CD4-positive, alpha-beta memory T cell (primary cell): ENCODE results near the gene PPP1R18. TPM values are rescaled to one million over a fixed set of nuclear protein-coding genes. Genes with fewer than 3 reads are reported as not detected.
"Not testable (repeated sequence)": the region's sequence is repeated elsewhere in the genome, so short reads cannot be mapped to it uniquely, and the experiment has no call there.

Experiments
- CTCF ChIA-PET: fragments of 350-600 bp; sonication (Branson Sonifier 250); formaldehyde crosslinking; loops from one replicate; lab custom pipeline; 2021; ENCODE audit warnings: inconsistent platforms; ENCODE audit not compliant: partially characterized antibody; lab: Charles Lee
- POLR2A ChIA-PET: fragments of 350-600 bp; sonication (Branson Sonifier 250); formaldehyde crosslinking; loops from one replicate; lab custom pipeline; 2021; ENCODE audit not compliant: partially characterized antibody; lab: Charles Lee
- DNase-seq, 5 donors: peaks; one replicate each; pipeline versions ENCODE4 v3.0.0 to v3.0.0-alpha.2; 2020 to 2022; ENCODE audit warnings: mixed read lengths in 1 of 5
- H3K27ac ChIP-seq: one replicate; pipeline ENCODE4 v1.7.0; 2013; ENCODE audit warnings: low read depth, low read length
- H3K27me3 ChIP-seq: 2 replicates; pipeline ENCODE4 v1.7.0; 2013; ENCODE audit warnings: mild to moderate bottlenecking, low read length, moderate library complexity; ENCODE audit not compliant: insufficient read depth
- H3K36me3 ChIP-seq: 2 replicates; pipeline ENCODE4 v1.7.0; 2013; ENCODE audit warnings: mild to moderate bottlenecking, low read length, moderate library complexity; ENCODE audit not compliant: insufficient read depth
- H3K4me1 ChIP-seq: 2 replicates; pipeline ENCODE4 v1.7.0; 2013; ENCODE audit warnings: mild to moderate bottlenecking, low read length, moderate library complexity; ENCODE audit not compliant: insufficient read depth
- H3K4me3 ChIP-seq, 2 donors: one replicate each; pipeline ENCODE4 v1.7.0; 2013; ENCODE audit warnings: low read length in 2 of 2, mild to moderate bottlenecking in 1 of 2
- H3K9me3 ChIP-seq, 2 donors: one replicate each; pipeline ENCODE4 v1.7.0; 2013; ENCODE audit warnings: low read length in 2 of 2, control low read depth in 1 of 2; ENCODE audit not compliant: control insufficient read depth in 1 of 2
- H3K27ac Mint-ChIP-seq, 7 donors: one replicate each; pipeline ENCODE4 v1.8.0; 2020 to 2021; ENCODE audit warnings: mixed read lengths in 7 of 7, mild to moderate bottlenecking in 6 of 7, inconsistent platforms in 3 of 7, moderate library complexity in 3 of 7
- H3K27me3 Mint-ChIP-seq, 2 donors: one replicate each; pipeline ENCODE4 v1.8.0; 2020 to 2021; ENCODE audit warnings: mixed read lengths in 2 of 2
- H3K36me3 Mint-ChIP-seq, 2 donors: one replicate each; pipeline ENCODE4 v1.8.0; 2020 to 2021; ENCODE audit warnings: mixed read lengths in 2 of 2, inconsistent platforms in 1 of 2, mild to moderate bottlenecking in 1 of 2
- H3K4me1 Mint-ChIP-seq, 4 donors: one replicate each; pipeline ENCODE4 v1.8.0; 2020 to 2021; ENCODE audit warnings: mixed read lengths in 4 of 4, mild to moderate bottlenecking in 1 of 4
- H3K4me3 Mint-ChIP-seq, 8 donors: one replicate each; pipeline ENCODE4 v1.8.0; 2020 to 2021; ENCODE audit warnings: mixed read lengths in 8 of 8, mild to moderate bottlenecking in 7 of 8, moderate library complexity in 6 of 8, inconsistent platforms in 3 of 8
- H3K9me3 Mint-ChIP-seq, 8 donors: one replicate each; pipeline ENCODE4 v1.8.0; 2020 to 2021; ENCODE audit warnings: mixed read lengths in 8 of 8, mild to moderate bottlenecking in 5 of 8, inconsistent platforms in 3 of 8, moderate library complexity in 1 of 8
- intact Hi-C: fragments of 100-400 bp; cut with micrococcal nuclease; formaldehyde crosslinking; loops from one replicate; pipeline ENCODE4 v1.15.1; 2023
- polyA plus RNA-seq, 2 donors: library from polyadenylated mRNA; unstranded; fragments of 300-500 nt; fragmentation: Illumina TruSeq; gene quantifications; one replicate each; pipeline ENCODE4 v1.2.3, GENCODE V29; 2021
- total RNA-seq, 2 experiments: library from RNA; stranded (reverse); gene quantifications; one replicate each; pipeline ENCODE4 v1.2.3, GENCODE V29; 2021

The PPP1R18 gene
- total and polyA plus RNA-seq, 4 experiments from 2014 or later, result 68.2 to 127 (median 120) TPM

DNA sequence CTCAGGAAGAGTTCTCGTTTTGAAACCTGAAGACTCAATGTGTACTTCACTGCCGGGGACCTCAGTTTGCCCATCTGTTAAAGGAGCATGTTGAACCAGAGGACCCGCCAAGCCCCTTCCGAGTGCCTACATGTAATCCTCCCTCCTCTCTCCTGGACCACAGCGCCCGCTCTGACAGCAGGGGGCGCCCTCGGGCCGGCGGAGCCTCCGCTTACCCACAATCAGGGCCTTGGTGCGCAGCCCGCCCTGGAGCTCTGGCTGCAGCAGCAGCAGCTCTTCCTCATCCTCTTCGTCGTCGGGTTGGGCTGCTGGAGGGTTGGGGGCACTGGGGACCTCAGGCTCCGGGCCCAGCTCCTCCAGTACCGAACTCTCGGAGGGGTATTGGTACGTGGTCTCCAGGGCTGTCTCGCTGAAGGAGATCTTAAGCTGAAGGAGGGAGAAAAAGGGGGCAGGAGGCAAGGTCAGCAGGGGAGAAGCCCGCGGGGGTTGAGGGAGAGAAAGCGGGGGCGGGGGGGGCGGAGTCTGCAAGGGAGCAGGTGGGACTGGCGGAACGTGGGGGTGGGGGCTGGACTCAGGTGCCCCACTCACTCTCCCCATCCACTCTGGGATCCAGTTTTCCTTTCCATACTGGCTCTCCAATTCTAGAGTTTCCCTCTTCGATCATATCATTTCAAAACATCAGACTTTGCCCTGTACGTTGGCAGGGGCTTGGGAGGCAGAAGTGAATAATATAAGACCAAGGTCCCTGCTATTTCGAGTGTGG lies 7.3 kb downstream of the PPP1R18 start:
- ChIA-PET CTCF (interaction anchor here (0.7 to 19.9 kb wide), 32 partner anchors 9 to 408 kb away, joined by 3 to 865 read pairs (median 4); partner anchors contain the start of genes MDC1, MRPS18B, NRM and TUBB), POLR2A (interaction anchor here (0.7 to 29.9 kb wide), 11 partner anchors 31 to 200 kb away, joined by 3 to 1474 read pairs (median 4); partner anchors contain the start of genes ATAT1, FLOT1, MDC1 and MRPS18B)
- Histone ChIP-seq H3K27me3 (no peaks in the 10 kb centered on the region), H3K36me3 (peaks cover 32% of the 10 kb centered on the region), H3K4me3 (peak overlapping the region; percentile 70 to 93), H3K4me1 (peaks cover 38% of the 10 kb centered on the region), H3K9me3 (no peaks in the 10 kb centered on the region), H3K27ac (peak overlapping the region; percentile 94)
- peaks cover 0 to 1% (median 0%) of the 10 kb centered on the region in 8 donors for H3K9me3 Mint-ChIP-seq
- H3K27ac Mint-ChIP-seq, result peak overlapping the region; percentile 88 to 99 (median 91)
- H3K36me3 Mint-ChIP-seq, result peaks cover 56 to 59% of the 10 kb centered on the region in 2 donors
- H3K4me3 Mint-ChIP-seq, result peak overlapping the region; percentile 97 to 100 (median 99)
- intact Hi-C loops, result loop anchor here (1.0 kb wide), 3 partner anchors 43 to 408 kb away; no protein-coding TSS in a partner anchor
- H3K4me1 Mint-ChIP-seq, result peaks cover 17 to 57% (median 34%) of the 10 kb centered on the region in 4 donors
- no peaks in the 10 kb centered on the region for H3K27me3 Mint-ChIP-seq
- peak; percentile 87 to 92 (median 89) for DNase-seq

DNA sequence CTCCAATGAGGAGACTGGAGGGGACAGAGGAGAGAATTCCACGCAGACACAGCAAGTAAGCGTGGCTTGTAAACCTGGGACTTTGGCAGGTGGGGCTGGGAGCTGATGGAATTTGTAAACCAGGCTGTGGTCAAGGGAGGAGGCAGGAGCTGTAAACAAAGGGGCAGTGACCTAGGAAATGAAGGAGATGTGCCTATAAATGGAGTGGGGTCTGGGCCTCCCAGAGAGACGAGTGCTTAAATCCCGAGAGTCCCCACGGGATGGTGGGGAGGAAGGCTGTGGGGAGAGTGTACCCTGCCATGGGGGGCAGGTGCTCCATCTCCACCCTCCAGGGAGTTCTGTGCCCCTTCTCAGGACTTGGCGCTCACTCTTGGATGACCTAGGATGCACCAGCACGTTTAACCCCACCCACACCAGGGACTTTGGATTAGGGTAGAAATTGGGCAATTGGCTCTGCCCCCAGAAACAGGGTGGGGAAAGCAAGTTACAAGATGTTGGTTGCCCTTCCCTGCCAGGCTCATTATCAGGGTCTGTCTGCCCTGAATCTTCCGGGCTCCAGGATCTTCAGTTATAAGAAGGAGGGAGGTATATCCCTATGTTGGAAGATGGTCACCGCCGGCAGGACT lies 9.7 kb downstream of the PPP1R18 start:
- no peak for DNase-seq
- POLR2A ChIA-PET, result interaction anchor here (29.9 kb wide), 1 partner anchor 33 kb away, joined by 1474 read pairs; the partner anchor contains the start of genes MDC1, NRM and TUBB
- no peak overlapping the region for H3K27ac ChIP-seq
- intact Hi-C loops, result no loop called here
- H3K36me3 ChIP-seq, result peaks cover 32% of the 10 kb centered on the region
- Mint-ChIP-seq H3K4me3 (peak overlapping the region in 5 of 8 donors; percentile 5 to 66 (median 22)), H3K4me1 (peaks cover 22 to 61% (median 40%) of the 10 kb centered on the region in 4 donors), H3K36me3 (peaks cover 39 to 52% of the 10 kb centered on the region in 2 donors), H3K27me3 (no peaks in the 10 kb centered on the region), H3K9me3 (peaks cover 0 to 3% (median 0%) of the 10 kb centered on the region in 8 donors), H3K27ac (peak overlapping the region in 5 of 7 donors; percentile 12 to 87 (median 74))
- H3K9me3 ChIP-seq, result no peaks in the 10 kb centered on the region
- peaks cover 40% of the 10 kb centered on the region for H3K4me1 ChIP-seq
- CTCF ChIA-PET, result interaction anchor here (3.4 to 19.9 kb wide), 3 partner anchors 50 to 194 kb away, joined by 13 to 865 read pairs (median 71); partner anchors contain the start of genes MDC1 and TUBB
- no peaks in the 10 kb centered on the region for H3K27me3 ChIP-seq
- no peak overlapping the region for H3K4me3 ChIP-seq

DNA sequence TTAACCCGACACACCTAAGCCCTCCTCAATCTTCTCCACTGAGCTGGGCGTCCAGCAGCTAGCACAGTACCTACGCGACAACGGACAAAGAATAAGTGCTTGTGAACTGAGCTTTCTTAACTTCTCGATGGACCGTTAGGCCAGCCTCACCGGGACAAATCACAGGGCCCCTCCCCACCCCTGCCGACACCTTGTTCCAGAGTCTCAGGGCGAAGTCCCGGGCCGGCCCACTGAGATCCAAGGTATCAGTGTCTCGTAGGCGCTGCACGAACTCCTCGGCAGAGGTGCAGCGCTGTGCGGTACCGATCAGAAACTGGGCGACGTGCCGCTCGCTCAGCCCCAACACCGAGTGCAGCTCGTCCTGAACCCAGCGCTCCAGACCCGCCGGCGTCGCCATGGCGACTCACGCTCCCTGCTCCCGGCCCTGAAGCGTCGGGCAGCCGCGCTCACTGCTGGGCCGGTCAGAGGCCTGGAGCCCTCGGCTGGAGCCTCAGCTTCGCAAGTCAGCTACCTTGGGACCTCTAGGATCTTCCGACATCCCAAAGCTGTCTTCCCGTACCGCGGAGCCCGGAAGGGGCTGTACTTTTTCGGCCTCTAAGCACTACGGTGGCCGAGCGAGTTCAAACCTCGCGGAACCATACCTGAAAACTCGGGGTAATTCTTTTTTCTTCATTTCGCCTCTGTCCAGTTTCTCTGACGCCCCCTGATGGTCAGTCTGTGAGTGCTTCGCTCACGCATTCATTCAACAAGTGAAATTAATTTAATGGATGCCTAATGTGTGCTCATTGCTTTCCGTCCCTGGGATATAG lies 13.8 kb downstream of the PPP1R18 start, which contains the start of gene DHX16:
TSS of gene DHX16 (minus strand) at position 562 of the 809 bp plus-strand sequence. CDS start at position 397, 165 bp downstream.
- peaks cover 0 to 2% (median 0%) of the 10 kb centered on the region in 8 donors for H3K9me3 Mint-ChIP-seq
- no peaks in the 10 kb centered on the region for H3K9me3 ChIP-seq
- POLR2A ChIA-PET, result interaction anchor here (0.7 to 29.9 kb wide), 22 partner anchors 8 to 346 kb away, joined by 3 to 1474 read pairs (median 4); partner anchors contain the start of genes ABCF1, ATAT1, C6orf136 and MDC1
- H3K4me1 Mint-ChIP-seq, result peaks cover 19 to 51% (median 35%) of the 10 kb centered on the region in 4 donors
- peaks cover 38 to 50% of the 10 kb centered on the region in 2 donors for H3K36me3 Mint-ChIP-seq
- peak within 1 kb of the TSS; percentile 89 to 95 for H3K4me3 ChIP-seq
- peak within 1 kb of the TSS; percentile 77 for H3K27ac ChIP-seq
- peak within 1 kb of the TSS; percentile 69 to 97 (median 94) for H3K27ac Mint-ChIP-seq
- CTCF ChIA-PET, result interaction anchor here (0.9 to 19.9 kb wide), 17 partner anchors 9 to 190 kb away, joined by 3 to 865 read pairs (median 4); partner anchors contain the start of genes MDC1 and TUBB
- H3K27me3 ChIP-seq, result no peaks in the 10 kb centered on the region
- peak within 1 kb of the TSS; percentile 80 to 94 (median 90) for H3K4me3 Mint-ChIP-seq
- H3K27me3 Mint-ChIP-seq, result no peaks in the 10 kb centered on the region
- H3K4me1 ChIP-seq, result peaks cover 20% of the 10 kb centered on the region
- peak; percentile 84 to 89 (median 87) for DNase-seq
- H3K36me3 ChIP-seq, result peaks cover 26% of the 10 kb centered on the region
- intact Hi-C loops, result loop anchor here (1.0 kb wide), 8 partner anchors 10 to 219 kb away; partner anchors contain the start of genes ATAT1, C6orf136, GNL1 and MRPS18B

DNA sequence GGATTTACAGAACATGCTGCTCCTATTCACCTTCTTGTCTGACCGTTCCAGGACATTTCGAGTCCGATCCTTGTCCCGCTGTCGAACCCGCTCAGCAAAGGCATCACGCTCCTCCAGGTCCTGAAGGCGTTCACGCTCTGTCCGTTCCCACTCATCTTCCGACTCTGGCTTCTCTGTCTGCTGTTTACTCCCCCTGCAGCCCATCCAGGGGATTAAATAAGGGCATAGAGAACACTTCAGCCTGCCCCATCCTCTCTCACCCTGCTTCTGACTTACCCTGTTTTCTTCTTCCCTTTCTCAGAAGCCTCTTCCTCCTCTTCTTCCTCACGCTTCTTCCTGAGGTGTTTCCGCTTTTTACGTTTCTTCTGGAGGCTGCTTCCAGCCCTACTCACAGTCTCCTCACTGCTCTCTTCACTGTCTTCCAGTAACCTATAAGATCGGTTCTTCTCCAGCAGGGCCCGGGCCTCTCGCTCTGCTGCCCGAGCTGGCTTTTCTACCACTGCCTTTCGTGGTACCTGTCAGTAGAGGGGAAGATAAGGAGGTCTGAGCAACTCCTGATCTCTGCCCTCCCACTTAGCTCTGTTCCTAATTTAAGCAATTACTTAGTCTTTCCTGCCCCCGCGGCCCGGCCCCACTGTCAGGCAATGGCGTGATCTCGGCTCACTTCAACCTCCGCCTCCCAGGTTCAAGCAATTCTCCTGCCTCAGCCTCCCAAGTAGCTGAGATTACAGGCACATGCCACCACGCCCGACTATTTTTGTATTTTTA lies 15.5 kb downstream of the PPP1R18 start:
- no peak for DNase-seq
- Histone ChIP-seq H3K36me3 (peaks cover 14% of the 10 kb centered on the region), H3K27ac (no peak overlapping the region), H3K4me3 (no peak overlapping the region), H3K9me3 (no peaks in the 10 kb centered on the region), H3K27me3 (no peaks in the 10 kb centered on the region), H3K4me1 (peaks cover 16% of the 10 kb centered on the region)
- no peaks in the 10 kb centered on the region for H3K27me3 Mint-ChIP-seq
- peak overlapping the region in 6 of 7 donors; percentile 74 to 97 (median 80) for H3K27ac Mint-ChIP-seq
- POLR2A ChIA-PET, result interaction anchor here (0.5 to 29.9 kb wide), 4 partner anchors 11 to 56 kb away, joined by 3 to 1474 read pairs (median 20); partner anchors contain the start of genes MDC1, MRPS18B, NRM and PPP1R10
- peaks cover 22 to 43% (median 31%) of the 10 kb centered on the region in 4 donors for H3K4me1 Mint-ChIP-seq
- peak overlapping the region; percentile 36 to 86 (median 78) for H3K4me3 Mint-ChIP-seq
- intact Hi-C loops, result no loop called here
- H3K36me3 Mint-ChIP-seq, result peaks cover 29 to 50% of the 10 kb centered on the region in 2 donors
- CTCF ChIA-PET, result interaction anchor here (2.4 to 19.9 kb wide), 3 partner anchors 56 to 188 kb away, joined by 7 to 865 read pairs (median 71); partner anchors contain the start of genes MDC1 and TUBB
- peaks cover 0 to 2% (median 0%) of the 10 kb centered on the region in 8 donors for H3K9me3 Mint-ChIP-seq

DNA sequence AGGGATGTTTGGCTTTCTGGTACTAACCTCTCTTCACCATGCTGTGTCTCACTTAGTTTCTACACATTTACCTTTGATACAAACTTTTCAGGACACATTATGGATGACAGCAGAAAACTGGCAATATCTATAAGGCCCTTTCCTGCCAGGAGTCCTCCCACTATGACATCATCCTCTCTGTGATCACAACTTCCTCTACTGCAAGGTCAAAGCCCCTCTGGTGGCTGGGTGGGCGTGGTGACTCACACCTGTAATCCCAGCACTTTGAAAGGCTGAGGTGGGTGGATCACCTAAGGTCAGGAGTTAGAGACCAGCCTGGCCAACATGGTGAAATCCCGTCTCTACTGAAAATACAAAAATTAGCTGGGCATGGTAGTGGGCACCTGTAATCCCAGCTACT lies 20.1 kb downstream of the PPP1R18 start:
- CTCF ChIA-PET, result interaction anchor here (1.0 to 19.9 kb wide), 2 partner anchors 61 to 121 kb away, joined by 3 to 865 read pairs; partner anchors contain the start of genes MDC1 and TUBB
- H3K9me3 ChIP-seq, intact Hi-C loops, DNase-seq, H3K27ac ChIP-seq, H3K4me3 ChIP-seq, POLR2A ChIA-PET, H3K4me3 Mint-ChIP-seq, H3K9me3 Mint-ChIP-seq, H3K4me1 ChIP-seq, H3K27me3 Mint-ChIP-seq, H3K27me3 ChIP-seq: not testable (repeated sequence)
- Mint-ChIP-seq H3K36me3 (peaks cover 50 to 75% of the 10 kb centered on the region in 2 donors), H3K27ac (peak overlapping the region in 1 of 7 donors; percentile 2), H3K4me1 (peaks cover 15 to 23% (median 19%) of the 10 kb centered on the region in 4 donors)
- H3K36me3 ChIP-seq, result peaks cover 54% of the 10 kb centered on the region
